GM23338 (cell line): ENCODE measurements around the gene TMEM30B. TPM values are rescaled to one million over a fixed set of nuclear protein-coding genes. Genes with fewer than 3 reads are reported as not detected.

Experiments used
- ATAC-seq: fragments of 200-7000 bp; cut with Tn5 transposase; 3 replicates; pipeline ENCODE4 v1.9.1; 2020
- DNase-seq: peaks from one replicate; pipeline ENCODE4 v3.0.0-alpha.2; 2015; ENCODE audit warnings: low spot score
- H2AFZ ChIP-seq: fragments of 200-600 bp; sonication (generic); 2 replicates; pipeline ENCODE4 v1.8.0; 2016; ENCODE audit warnings: antibody characterized with exemption, mild to moderate bottlenecking, moderate library complexity
- H3F3A ChIP-seq: fragments of 200-600 bp; sonication (generic); replicated peaks from 2 replicates; pipeline ENCODE4 v1.8.0; 2017; ENCODE audit warnings: antibody characterized with exemption, mixed run types, low read depth
- H3K27ac ChIP-seq: fragments of 200-600 bp; sonication (generic); 2 replicates; pipeline ENCODE4 v1.6.1; 2016; ENCODE audit warnings: low read depth
- H3K27me3 ChIP-seq: fragments of 200-600 bp; sonication (generic); 2 replicates; pipeline ENCODE4 v1.8.0; 2016; ENCODE audit warnings: mild to moderate bottlenecking, mixed run types, moderate library complexity; ENCODE audit not compliant: insufficient read depth
- H3K36me3 ChIP-seq: fragments of 200-600 bp; sonication (generic); 2 replicates; pipeline ENCODE4 v1.8.0; 2016; ENCODE audit warnings: mild to moderate bottlenecking; ENCODE audit not compliant: insufficient read depth
- H3K4me1 ChIP-seq: fragments of 200-600 bp; sonication (generic); 2 replicates; pipeline ENCODE4 v1.8.0; 2016; ENCODE audit warnings: mild to moderate bottlenecking, moderate library complexity; ENCODE audit not compliant: insufficient read depth
- H3K4me2 ChIP-seq: fragments of 200-600 bp; sonication (generic); 2 replicates; pipeline ENCODE4 v1.7.1; 2017; ENCODE audit warnings: mixed run types
- H3K4me3 ChIP-seq: fragments of 200-600 bp; sonication (generic); 2 replicates; pipeline ENCODE4 v1.6.1; 2016; ENCODE audit warnings: mixed run types
- H3K79me2 ChIP-seq: fragments of 200-600 bp; sonication (generic); replicated peaks from 2 replicates; pipeline ENCODE4 v1.8.0; 2017; ENCODE audit warnings: mild to moderate bottlenecking; ENCODE audit not compliant: insufficient read depth
- H3K9me2 ChIP-seq: fragments of 200-600 bp; sonication (generic); 2 replicates; pipeline ENCODE4 v1.8.0; 2017; ENCODE audit not compliant: insufficient read depth
- H4K20me1 ChIP-seq: fragments of 200-600 bp; sonication (generic); replicated peaks from 2 replicates; pipeline ENCODE4 v1.8.0; 2017; ENCODE audit warnings: mild to moderate bottlenecking; ENCODE audit not compliant: insufficient read depth
- H3K27ac Mint-ChIP-seq: 2 replicates; pipeline ENCODE4 v1.8.0; 2020; ENCODE audit warnings: inconsistent platforms, mild to moderate bottlenecking, moderate library complexity, mixed read lengths
- H3K27me3 Mint-ChIP-seq: 3 replicates; pipeline ENCODE4 v1.8.0; 2022; ENCODE audit warnings: low read depth, mild to moderate bottlenecking, moderate library complexity, mixed read lengths, inconsistent platforms; ENCODE audit not compliant: insufficient read depth, poor library complexity
- H3K36me3 Mint-ChIP-seq: 3 replicates; pipeline ENCODE4 v1.8.0; 2021; ENCODE audit warnings: low read depth, mild to moderate bottlenecking, inconsistent platforms, moderate library complexity, mixed read lengths
- H3K4me1 Mint-ChIP-seq: 3 replicates; pipeline ENCODE4 v1.8.0; 2020; ENCODE audit warnings: mild to moderate bottlenecking, inconsistent platforms, mixed read lengths
- H3K4me3 Mint-ChIP-seq: 3 replicates; pipeline ENCODE4 v1.8.0; 2021; ENCODE audit warnings: moderate library complexity, mild to moderate bottlenecking, inconsistent platforms, mixed read lengths
- H3K9me3 Mint-ChIP-seq: 3 replicates; pipeline ENCODE4 v1.8.0; 2020; ENCODE audit warnings: moderate library complexity, mild to moderate bottlenecking, inconsistent platforms, mixed read lengths
- CREB1 ChIP-seq: fragments of 250-450 bp; sonication (Bioruptor Pico); IDR thresholded peaks from 2 replicates; pipeline ENCODE4 v1.5.0; 2020; ENCODE audit warnings: low read depth, mild to moderate bottlenecking, moderate library complexity
- EZH2phosphoT487 ChIP-seq: fragments of 200-600 bp; sonication (generic); IDR thresholded peaks from one replicate; pipeline ENCODE4 v1.8.1; 2018; ENCODE audit warnings: antibody characterized with exemption; ENCODE audit not compliant: unreplicated experiment
- NANOG ChIP-seq: IDR thresholded peaks from 2 replicates; pipeline ENCODE4 v1.6.1; 2016; ENCODE audit warnings: antibody characterized with exemption, borderline replicate concordance
- POLR2AphosphoS5 ChIP-seq: IDR thresholded peaks from 2 replicates; pipeline ENCODE4 v1.6.1; 2016; ENCODE audit warnings: antibody characterized with exemption, low read depth
- STAT1 ChIP-seq: IDR thresholded peaks from one replicate; pipeline ENCODE4 v1.6.1; 2016; ENCODE audit warnings: antibody characterized with exemption; ENCODE audit not compliant: unreplicated experiment
- ZNF331 ChIP-seq: fragments of 250-450 bp; sonication (Bioruptor Pico); IDR thresholded peaks from 2 replicates; pipeline ENCODE4 v1.5.0; 2020; ENCODE audit warnings: low read depth, mild to moderate bottlenecking, moderate library complexity
- polyA plus RNA-seq: library from polyadenylated mRNA; unstranded; fragments of >200 nt; fragmentation: Nextera tagmentation; extraction: Ambion mirVana; gene quantifications from 2 replicates; pipeline ENCODE4 v1.2.1, GENCODE V29; 2016
- total RNA-seq: library from RNA; depleted of rRNA; stranded (reverse); fragments of >200 nt; shearing (Covaris generic); gene quantifications from 2 replicates; pipeline ENCODE4 v1.2.3, GENCODE V29; 2014
- TF ChIP-seq, protein P1 (sequence below): IDR thresholded peaks from one replicate; pipeline ENCODE4 v1.6.1; 2018; ENCODE audit warnings: antibody characterized with exemption; ENCODE audit not compliant: unreplicated experiment
- TF ChIP-seq, protein P2 (sequence below): fragments of 250-450 bp; sonication (Bioruptor Pico); IDR thresholded peaks from 2 replicates; pipeline ENCODE4 v1.5.0; 2020; ENCODE audit warnings: mild to moderate bottlenecking, moderate library complexity
- TF ChIP-seq, protein P3 (sequence below): IDR thresholded peaks from 2 replicates; pipeline ENCODE4 v1.6.1; 2016; ENCODE audit warnings: antibody characterized with exemption

The TMEM30B gene
- total and polyA plus RNA-seq, 2 experiments from 2014 or later = 7.2 to 22.9 TPM

DNA sequence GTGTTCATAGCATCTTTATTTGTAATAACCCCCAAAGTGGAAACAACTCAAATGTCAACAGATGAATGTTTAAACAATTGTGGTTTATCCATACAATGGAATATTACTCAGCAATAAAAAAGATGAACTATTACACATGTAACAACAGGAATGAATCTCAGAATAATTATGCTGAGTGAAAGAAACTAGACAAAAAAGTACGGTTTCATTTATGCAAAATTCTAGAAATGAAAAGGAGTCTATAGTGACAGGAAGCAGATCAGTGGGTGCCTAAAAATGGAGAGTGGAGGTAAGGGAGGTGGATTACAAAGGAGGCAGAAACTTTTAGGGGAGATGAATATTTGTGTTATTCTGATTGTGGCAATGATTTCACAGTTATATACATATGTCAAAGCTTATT is 45.0 kb upstream of the TMEM30B start:
- Histone ChIP-seq H3K4me3 (no peak overlapping the region), H4K20me1 (no peaks in the 10 kb centered on the region), H2AFZ (no peak overlapping the region), H3K9me2 (no peaks in the 10 kb centered on the region), H3K4me1 (no peaks in the 10 kb centered on the region), H3K36me3 (no peaks in the 10 kb centered on the region), H3F3A (no peaks in the 10 kb centered on the region), H3K79me2 (no peaks in the 10 kb centered on the region), H3K4me2 (no peak overlapping the region), H3K27ac (no peak overlapping the region), H3K27me3 (peaks cover 32% of the 10 kb centered on the region)
- H3K4me1 Mint-ChIP-seq = peaks cover 13% of the 10 kb centered on the region
- no peak overlapping the region for H3K4me3 Mint-ChIP-seq
- no peak for ATAC-seq
- H3K36me3 Mint-ChIP-seq = peaks cover 5% of the 10 kb centered on the region; the same call in 2 of the 3 replicates
- peaks cover 19% of the 10 kb centered on the region for H3K27me3 Mint-ChIP-seq
- DNase-seq = no peak
- H3K9me3 Mint-ChIP-seq = peaks cover 9% of the 10 kb centered on the region
- no peak for TF ChIP-seq ZNF331 (CRISPR knock-in tag)
- TF ChIP-seq CREB1 (CRISPR knock-in tag) = no peak
- TF ChIP-seq, protein P1, sequence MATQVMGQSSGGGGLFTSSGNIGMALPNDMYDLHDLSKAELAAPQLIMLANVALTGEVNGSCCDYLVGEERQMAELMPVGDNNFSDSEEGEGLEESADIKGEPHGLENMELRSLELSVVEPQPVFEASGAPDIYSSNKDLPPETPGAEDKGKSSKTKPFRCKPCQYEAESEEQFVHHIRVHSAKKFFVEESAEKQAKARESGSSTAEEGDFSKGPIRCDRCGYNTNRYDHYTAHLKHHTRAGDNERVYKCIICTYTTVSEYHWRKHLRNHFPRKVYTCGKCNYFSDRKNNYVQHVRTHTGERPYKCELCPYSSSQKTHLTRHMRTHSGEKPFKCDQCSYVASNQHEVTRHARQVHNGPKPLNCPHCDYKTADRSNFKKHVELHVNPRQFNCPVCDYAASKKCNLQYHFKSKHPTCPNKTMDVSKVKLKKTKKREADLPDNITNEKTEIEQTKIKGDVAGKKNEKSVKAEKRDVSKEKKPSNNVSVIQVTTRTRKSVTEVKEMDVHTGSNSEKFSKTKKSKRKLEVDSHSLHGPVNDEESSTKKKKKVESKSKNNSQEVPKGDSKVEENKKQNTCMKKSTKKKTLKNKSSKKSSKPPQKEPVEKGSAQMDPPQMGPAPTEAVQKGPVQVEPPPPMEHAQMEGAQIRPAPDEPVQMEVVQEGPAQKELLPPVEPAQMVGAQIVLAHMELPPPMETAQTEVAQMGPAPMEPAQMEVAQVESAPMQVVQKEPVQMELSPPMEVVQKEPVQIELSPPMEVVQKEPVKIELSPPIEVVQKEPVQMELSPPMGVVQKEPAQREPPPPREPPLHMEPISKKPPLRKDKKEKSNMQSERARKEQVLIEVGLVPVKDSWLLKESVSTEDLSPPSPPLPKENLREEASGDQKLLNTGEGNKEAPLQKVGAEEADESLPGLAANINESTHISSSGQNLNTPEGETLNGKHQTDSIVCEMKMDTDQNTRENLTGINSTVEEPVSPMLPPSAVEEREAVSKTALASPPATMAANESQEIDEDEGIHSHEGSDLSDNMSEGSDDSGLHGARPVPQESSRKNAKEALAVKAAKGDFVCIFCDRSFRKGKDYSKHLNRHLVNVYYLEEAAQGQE = no peak
- no peak for TF ChIP-seq NANOG
- no peak for TF ChIP-seq EZH2phosphoT487
- no peak overlapping the region for H3K27ac Mint-ChIP-seq

DNA sequence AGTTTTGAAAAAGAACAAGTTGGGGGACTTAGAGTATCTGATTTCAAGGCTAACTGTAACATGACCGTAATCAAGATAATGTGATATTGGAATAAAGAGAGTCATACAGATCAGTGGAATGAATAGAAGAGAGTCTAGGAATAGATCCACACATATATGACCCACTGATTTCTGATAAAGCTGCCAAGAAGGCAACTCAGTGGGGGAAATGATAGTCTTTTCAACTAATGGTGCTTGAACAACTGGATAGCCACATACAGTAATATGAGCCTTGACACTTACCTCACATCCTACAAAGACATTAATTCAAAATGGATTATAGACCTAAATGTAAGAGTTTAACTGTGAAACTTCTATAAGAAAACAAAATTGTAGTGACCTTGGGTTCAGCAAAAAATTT is 44.0 kb upstream of the TMEM30B start:
- H3K4me1 Mint-ChIP-seq = peaks cover 13% of the 10 kb centered on the region
- no peaks in the 10 kb centered on the region for H3K9me2 ChIP-seq
- no peak for TF ChIP-seq CREB1 (CRISPR knock-in tag)
- TF ChIP-seq STAT1 = no peak
- TF ChIP-seq, protein P2, sequence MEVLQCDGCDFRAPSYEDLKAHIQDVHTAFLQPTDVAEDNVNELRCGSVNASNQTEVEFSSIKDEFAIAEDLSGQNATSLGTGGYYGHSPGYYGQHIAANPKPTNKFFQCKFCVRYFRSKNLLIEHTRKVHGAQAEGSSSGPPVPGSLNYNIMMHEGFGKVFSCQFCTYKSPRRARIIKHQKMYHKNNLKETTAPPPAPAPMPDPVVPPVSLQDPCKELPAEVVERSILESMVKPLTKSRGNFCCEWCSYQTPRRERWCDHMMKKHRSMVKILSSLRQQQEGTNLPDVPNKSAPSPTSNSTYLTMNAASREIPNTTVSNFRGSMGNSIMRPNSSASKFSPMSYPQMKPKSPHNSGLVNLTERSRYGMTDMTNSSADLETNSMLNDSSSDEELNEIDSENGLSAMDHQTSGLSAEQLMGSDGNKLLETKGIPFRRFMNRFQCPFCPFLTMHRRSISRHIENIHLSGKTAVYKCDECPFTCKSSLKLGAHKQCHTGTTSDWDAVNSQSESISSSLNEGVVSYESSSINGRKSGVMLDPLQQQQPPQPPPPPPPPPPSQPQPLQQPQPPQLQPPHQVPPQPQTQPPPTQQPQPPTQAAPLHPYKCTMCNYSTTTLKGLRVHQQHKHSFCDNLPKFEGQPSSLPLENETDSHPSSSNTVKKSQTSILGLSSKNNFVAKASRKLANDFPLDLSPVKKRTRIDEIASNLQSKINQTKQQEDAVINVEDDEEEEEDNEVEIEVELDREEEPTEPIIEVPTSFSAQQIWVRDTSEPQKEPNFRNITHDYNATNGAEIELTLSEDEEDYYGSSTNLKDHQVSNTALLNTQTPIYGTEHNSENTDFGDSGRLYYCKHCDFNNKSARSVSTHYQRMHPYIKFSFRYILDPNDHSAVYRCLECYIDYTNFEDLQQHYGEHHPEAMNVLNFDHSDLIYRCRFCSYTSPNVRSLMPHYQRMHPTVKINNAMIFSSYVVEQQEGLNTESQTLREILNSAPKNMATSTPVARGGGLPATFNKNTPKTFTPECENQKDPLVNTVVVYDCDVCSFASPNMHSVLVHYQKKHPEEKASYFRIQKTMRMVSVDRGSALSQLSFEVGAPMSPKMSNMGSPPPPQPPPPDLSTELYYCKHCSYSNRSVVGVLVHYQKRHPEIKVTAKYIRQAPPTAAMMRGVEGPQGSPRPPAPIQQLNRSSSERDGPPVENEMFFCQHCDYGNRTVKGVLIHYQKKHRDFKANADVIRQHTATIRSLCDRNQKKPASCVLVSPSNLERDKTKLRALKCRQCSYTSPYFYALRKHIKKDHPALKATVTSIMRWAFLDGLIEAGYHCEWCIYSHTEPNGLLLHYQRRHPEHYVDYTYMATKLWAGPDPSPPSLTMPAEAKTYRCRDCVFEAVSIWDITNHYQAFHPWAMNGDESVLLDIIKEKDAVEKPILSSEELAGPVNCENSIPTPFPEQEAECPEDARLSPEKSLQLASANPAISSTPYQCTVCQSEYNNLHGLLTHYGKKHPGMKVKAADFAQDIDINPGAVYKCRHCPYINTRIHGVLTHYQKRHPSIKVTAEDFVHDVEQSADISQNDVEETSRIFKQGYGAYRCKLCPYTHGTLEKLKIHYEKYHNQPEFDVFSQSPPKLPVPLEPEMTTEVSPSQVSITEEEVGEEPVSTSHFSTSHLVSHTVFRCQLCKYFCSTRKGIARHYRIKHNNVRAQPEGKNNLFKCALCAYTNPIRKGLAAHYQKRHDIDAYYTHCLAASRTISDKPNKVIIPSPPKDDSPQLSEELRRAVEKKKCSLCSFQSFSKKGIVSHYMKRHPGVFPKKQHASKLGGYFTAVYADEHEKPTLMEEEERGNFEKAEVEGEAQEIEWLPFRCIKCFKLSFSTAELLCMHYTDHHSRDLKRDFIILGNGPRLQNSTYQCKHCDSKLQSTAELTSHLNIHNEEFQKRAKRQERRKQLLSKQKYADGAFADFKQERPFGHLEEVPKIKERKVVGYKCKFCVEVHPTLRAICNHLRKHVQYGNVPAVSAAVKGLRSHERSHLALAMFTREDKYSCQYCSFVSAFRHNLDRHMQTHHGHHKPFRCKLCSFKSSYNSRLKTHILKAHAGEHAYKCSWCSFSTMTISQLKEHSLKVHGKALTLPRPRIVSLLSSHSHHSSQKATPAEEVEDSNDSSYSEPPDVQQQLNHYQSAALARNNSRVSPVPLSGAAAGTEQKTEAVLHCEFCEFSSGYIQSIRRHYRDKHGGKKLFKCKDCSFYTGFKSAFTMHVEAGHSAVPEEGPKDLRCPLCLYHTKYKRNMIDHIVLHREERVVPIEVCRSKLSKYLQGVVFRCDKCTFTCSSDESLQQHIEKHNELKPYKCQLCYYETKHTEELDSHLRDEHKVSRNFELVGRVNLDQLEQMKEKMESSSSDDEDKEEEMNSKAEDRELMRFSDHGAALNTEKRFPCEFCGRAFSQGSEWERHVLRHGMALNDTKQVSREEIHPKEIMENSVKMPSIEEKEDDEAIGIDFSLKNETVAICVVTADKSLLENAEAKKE (CRISPR knock-in tag) = no peak
- no peak for TF ChIP-seq NANOG
- TF ChIP-seq, protein P3, sequence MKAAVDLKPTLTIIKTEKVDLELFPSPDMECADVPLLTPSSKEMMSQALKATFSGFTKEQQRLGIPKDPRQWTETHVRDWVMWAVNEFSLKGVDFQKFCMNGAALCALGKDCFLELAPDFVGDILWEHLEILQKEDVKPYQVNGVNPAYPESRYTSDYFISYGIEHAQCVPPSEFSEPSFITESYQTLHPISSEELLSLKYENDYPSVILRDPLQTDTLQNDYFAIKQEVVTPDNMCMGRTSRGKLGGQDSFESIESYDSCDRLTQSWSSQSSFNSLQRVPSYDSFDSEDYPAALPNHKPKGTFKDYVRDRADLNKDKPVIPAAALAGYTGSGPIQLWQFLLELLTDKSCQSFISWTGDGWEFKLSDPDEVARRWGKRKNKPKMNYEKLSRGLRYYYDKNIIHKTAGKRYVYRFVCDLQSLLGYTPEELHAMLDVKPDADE = no peak
- TF ChIP-seq POLR2AphosphoS5 = no peak
- TF ChIP-seq EZH2phosphoT487 = no peak

More for the DNA sequence above, 44.0 kb upstream of the TMEM30B start:
- Histone ChIP-seq H3K4me3 (no peak overlapping the region), H3K36me3 (no peaks in the 10 kb centered on the region), H3K27me3 (peaks cover 42% of the 10 kb centered on the region), H3K4me2 (no peak overlapping the region), H3K4me1 (peaks cover 4% of the 10 kb centered on the region; the same call in 1 of the 2 replicates), H4K20me1 (no peaks in the 10 kb centered on the region), H3K79me2 (no peaks in the 10 kb centered on the region), H3F3A (no peaks in the 10 kb centered on the region; the same call in 1 of the 2 replicates), H2AFZ (no peak overlapping the region), H3K27ac (no peak overlapping the region)
- Mint-ChIP-seq H3K27ac (no peak overlapping the region), H3K9me3 (peaks cover 9% of the 10 kb centered on the region), H3K27me3 (peaks cover 22% of the 10 kb centered on the region), H3K4me3 (no peak overlapping the region), H3K36me3 (peaks cover 5% of the 10 kb centered on the region; the same call in 2 of the 3 replicates)
- DNase-seq (no peak), ATAC-seq (no peak)
